NCI-H1694 (cell line): ENCODE measurements around the gene HMGB1.

Experiments used
- DNase-seq: peaks from one replicate; lab custom pipeline; 2025; lab: John Stamatoyannopoulos, UW

HMGB1 gene

GRCh38 chr13:30465593-30466357 is at the start of gene HMGB1:
HMGB1 (minus strand) TSS chr13:30465936; CDS start chr13:30463680, 2,256 bp downstream.
- peak; percentile 96 for DNase-seq

- no peak for DNase-seq
Measured at GRCh38 chr13:30510811-30511371, 45.2 kb upstream of the HMGB1 start.

GRCh38 chr13:30510091-30510490 is 44.4 kb upstream of the HMGB1 start:
- DNase-seq, result no peak

- DNase-seq, result no peak
Measured at GRCh38 chr13:30509254-30510050, 43.7 kb upstream of the HMGB1 start.

GRCh38 chr13:30504081-30504480 is 38.3 kb upstream of the HMGB1 start:
- no peak for DNase-seq

GRCh38 chr13:30502237-30502636 is 36.5 kb upstream of the HMGB1 start:
- DNase-seq, result no peak

GRCh38 chr13:30499338-30499737 is 33.6 kb upstream of the HMGB1 start:
- no peak for DNase-seq

GRCh38 chr13:30496147-30496546 is 30.4 kb upstream of the HMGB1 start:
- DNase-seq, result no peak

GRCh38 chr13:30495746-30496145 is 30.0 kb upstream of the HMGB1 start:
- no peak for DNase-seq

- DNase-seq, result no peak
Measured at GRCh38 chr13:30493658-30494381, 28.1 kb upstream of the HMGB1 start.

- no peak for DNase-seq
Measured at GRCh38 chr13:30487075-30487470, 21.3 kb upstream of the HMGB1 start.

- no peak for DNase-seq
Measured at GRCh38 chr13:30486230-30487074, 20.7 kb upstream of the HMGB1 start.

GRCh38 chr13:30481241-30481760 is 15.6 kb upstream of the HMGB1 start:
- no peak for DNase-seq

- DNase-seq, result no peak
Measured at GRCh38 chr13:30480292-30480950, 14.7 kb upstream of the HMGB1 start.

- DNase-seq, result no peak
Measured at GRCh38 chr13:30479883-30480219, 14.1 kb upstream of the HMGB1 start.

GRCh38 chr13:30479154-30479882 is 13.6 kb upstream of the HMGB1 start:
- no peak for DNase-seq

GRCh38 chr13:30477346-30478195 is 11.8 kb upstream of the HMGB1 start:
- DNase-seq, result no peak

- no peak for DNase-seq
Measured at GRCh38 chr13:30473675-30474074, 7.9 kb upstream of the HMGB1 start.

- no peak for DNase-seq
Measured at GRCh38 chr13:30466841-30467252, 1.1 kb upstream of the HMGB1 start.
